Nephron progenitor cell (in vitro differentiated cells): ENCODE measurements around the gene PSMD2.

Experiments
- DNase-seq: peaks from one replicate; pipeline ENCODE4 v3.0.0; 2021
- H3K27ac Mint-ChIP-seq: 2 replicates; pipeline ENCODE4 v1.8.0; 2021; ENCODE audit warnings: mild to moderate bottlenecking, moderate library complexity, mixed read lengths
- H3K27me3 Mint-ChIP-seq: 2 replicates; pipeline ENCODE4 v1.8.0; 2021; ENCODE audit warnings: mild to moderate bottlenecking, low read depth, mixed read lengths; ENCODE audit not compliant: poor library complexity
- H3K36me3 Mint-ChIP-seq: 2 replicates; pipeline ENCODE4 v1.8.0; 2021; ENCODE audit warnings: low read depth, mixed read lengths
- H3K4me1 Mint-ChIP-seq: 2 replicates; pipeline ENCODE4 v1.8.0; 2021; ENCODE audit warnings: mixed read lengths
- H3K4me3 Mint-ChIP-seq: 2 replicates; pipeline ENCODE4 v1.8.0; 2021; ENCODE audit warnings: mild to moderate bottlenecking, moderate library complexity, mixed read lengths
- H3K9me3 Mint-ChIP-seq: 2 replicates; pipeline ENCODE4 v1.8.0; 2021; ENCODE audit warnings: mild to moderate bottlenecking, moderate library complexity, mixed read lengths
- CTCF ChIP-seq: fragments of 200-600 bp; sonication (generic); IDR thresholded peaks from 2 replicates; pipeline ENCODE4 v1.5.0; 2021; ENCODE audit warnings: antibody characterized with exemption

PSMD2 gene

GRCh38 chr3:184311633-184312032 is 12.6 kb downstream of the PSMD2 start:
- peaks cover 9% of the 10 kb centered on the region for H3K4me1 Mint-ChIP-seq
- H3K9me3 Mint-ChIP-seq, result no peaks in the 10 kb centered on the region
- TF ChIP-seq CTCF, result no peak
- no peak overlapping the region for H3K27ac Mint-ChIP-seq
- DNase-seq, result no peak
- H3K36me3 Mint-ChIP-seq, result peaks cover 34% of the 10 kb centered on the region
- peaks cover 3% of the 10 kb centered on the region for H3K27me3 Mint-ChIP-seq
- H3K4me3 Mint-ChIP-seq, result no peak overlapping the region

GRCh38 chr3:184314363-184314699 is 15.3 kb downstream of the PSMD2 start, which contains the start of gene EIF4G1:
EIF4G1 (plus strand) TSS chr3:184314606; CDS start chr3:184315797, 1,191 bp downstream.
- Mint-ChIP-seq H3K4me1 (peaks cover 29% of the 10 kb centered on the region), H3K27ac (peak within 1 kb of the TSS; percentile 83), H3K27me3 (peaks cover 3% of the 10 kb centered on the region), H3K36me3 (peaks cover 27% of the 10 kb centered on the region), H3K4me3 (peak within 1 kb of the TSS; percentile 85), H3K9me3 (no peaks in the 10 kb centered on the region)
- DNase-seq, result peak; percentile 94
- TF ChIP-seq CTCF, result no peak

- peak overlapping the region; percentile 83 for H3K27ac Mint-ChIP-seq
- DNase-seq, result peak; percentile 71
- peaks cover 29% of the 10 kb centered on the region for H3K4me1 Mint-ChIP-seq
- H3K36me3 Mint-ChIP-seq, result peaks cover 30% of the 10 kb centered on the region
- peak overlapping the region; percentile 85 for H3K4me3 Mint-ChIP-seq
- TF ChIP-seq CTCF, result no peak
- H3K27me3 Mint-ChIP-seq, result peaks cover 3% of the 10 kb centered on the region
- H3K9me3 Mint-ChIP-seq, result no peaks in the 10 kb centered on the region
Measured at GRCh38 chr3:184314700-184315542, 15.9 kb downstream of the PSMD2 start.

- no peak for DNase-seq
- Mint-ChIP-seq H3K27ac (peak overlapping the region; percentile 83), H3K27me3 (peaks cover 3% of the 10 kb centered on the region), H3K4me3 (peak overlapping the region; percentile 85), H3K9me3 (no peaks in the 10 kb centered on the region), H3K4me1 (peaks cover 29% of the 10 kb centered on the region), H3K36me3 (peaks cover 28% of the 10 kb centered on the region)
- no peak for TF ChIP-seq CTCF
Measured at GRCh38 chr3:184315543-184315867, 16.5 kb downstream of the PSMD2 start.

GRCh38 chr3:184315871-184316661 is 17.0 kb downstream of the PSMD2 start:
- peak overlapping the region; percentile 94 for H3K27ac Mint-ChIP-seq
- DNase-seq, result no peak

More at GRCh38 chr3:184315871-184316661, 17.0 kb downstream of the PSMD2 start:
- Mint-ChIP-seq H3K9me3 (no peaks in the 10 kb centered on the region), H3K4me3 (peak overlapping the region; percentile 85), H3K36me3 (peaks cover 33% of the 10 kb centered on the region), H3K27me3 (peaks cover 3% of the 10 kb centered on the region), H3K4me1 (peaks cover 29% of the 10 kb centered on the region)
- no peak for TF ChIP-seq CTCF
